Pancreas (tissue), 10 donors: Measurements from ENCODE around the gene ADNP. TPM values are rescaled to one million over a fixed set of nuclear protein-coding genes. Genes with fewer than 3 reads are reported as not detected.
A peak's percentile ranks its signal among the peaks of the same experiment; 100 is the strongest.

Experiments
- ATAC-seq, 4 donors: fragments of 200-7000 bp; cut with Tn5 transposase; one replicate each; pipeline versions ENCODE4 v1.8.0 to v1.9.1; 2020; ENCODE audit warnings: mild to moderate bottlenecking in 4 of 4, moderate library complexity in 4 of 4
- DNase-seq, 6 donors: peaks; one replicate each; pipeline ENCODE4 v3.0.0-alpha.2; 2020
- FAIRE-seq: peaks from 2 replicates; lab custom pipeline; 2012; peaks lifted over from hg19 to GRCh38; lab: Jason Lieb, UNC
- H3K27ac ChIP-seq, 4 donors: fragments of 200-600 bp; sonication (generic); 1 replicate in 3 of 4; 2 replicates in 1 of 4; pipeline versions ENCODE4 v1.5.0 to v1.8.0; 2020
- H3K27me3 ChIP-seq, 4 donors: fragments of 200-600 bp; one replicate each; pipeline ENCODE4 v1.8.0; 2021
- H3K36me3 ChIP-seq, 3 donors: fragments of 200-600 bp; sonication (generic) in 1 of 3; one replicate each; pipeline versions ENCODE4 v1.5.0 to v1.8.0; 2020 to 2021
- H3K4me1 ChIP-seq, 3 donors: fragments of 200-600 bp; one replicate each; pipeline ENCODE4 v1.8.0; 2021
- H3K4me3 ChIP-seq, 4 donors: fragments of 200-600 bp; sonication (generic) in 2 of 4; one replicate each; pipeline versions ENCODE4 v1.5.0 to v1.8.0; 2020 to 2021
- H3K9me3 ChIP-seq, 4 donors: fragments of 200-600 bp; one replicate each; pipeline ENCODE4 v1.8.0; 2021
- CTCF ChIP-seq, 4 donors: fragments of 200-600 bp; sonication (generic) in 3 of 4; IDR thresholded peaks; one replicate each; pipeline versions ENCODE4 v1.5.0 to v1.8.0; 2021; ENCODE audit warnings: antibody characterized with exemption in 4 of 4
- WGBS, 2 donors: extraction: QIAGEN DNeasy Blood & Tissue Kit; methylation state at CpG; one replicate each; pipeline ENCODE4 v1.1.7; 2013; 5-methylcytosine and 5-hydroxymethylcytosine counted together
- intact Hi-C, 3 donors: fragments of 100-400 bp; cut with DNase I; formaldehyde crosslinking; loops; one replicate each; pipeline versions ENCODE4 v1.11.1 to v1.14.2; 2022
- polyA plus RNA-seq, 2 donors: library from polyadenylated mRNA; stranded (reverse); fragments of 200-250 nt; gene quantifications; one replicate each; pipeline ENCODE4 v1.2.3, GENCODE V29; 2013
- total RNA-seq, 6 donors: library from RNA; stranded (reverse); fragmentation: NEBNext Ultra II Directional in 4 of 6; extraction: Animal tissue kit (Norgen Biotek cat#: 25700) in 4 of 6; gene quantifications; one replicate each; pipeline versions ENCODE4 v1.2.1 to v1.2.4, GENCODE V29; 2021 to 2023
- donor health status: healthy with polysubstance abuse.
- donor health status: DM: no; HTN: no; CAD: no; lungs with moderate emphysema.
- donor health status: DM: no; HTN: no; CAD: no.
- donor health status: control.
- donor health status: control.
- donor health status: Bipolar disorder and iron deficiency.
- donor health status: DM: yes; HTN: yes; CAD: no.
- donor health status: DM: no; HTN: no; CAD: no.
- donor health status: DM: no; HTN: no; CAD: no.
- donor health status: DM: yes; HTN: yes; CAD: no.

Gene ADNP
- total and polyA plus RNA-seq, 8 donors, result 17.8 to 33.8 (median 20.5) TPM

GRCh38 chr20:50932691-50933280 lies 1.5 kb upstream of the ADNP start:
- no peak overlapping the region for H3K27ac ChIP-seq
- no peak for TF ChIP-seq CTCF (IDR thresholded peaks at IDR 0.05)
- no peak for FAIRE-seq
- no peak for ATAC-seq
- peaks cover 0 to 16% (median 5%) of the 10 kb centered on the region in 3 donors for H3K4me1 ChIP-seq
- no peaks in the 10 kb centered on the region for H3K9me3 ChIP-seq
- 56 to 58% methylated on average over 1 of the region's 1 CpG for WGBS, 2 donors
- peaks cover 0 to 24% (median 5%) of the 10 kb centered on the region in 3 donors for H3K36me3 ChIP-seq
- intact Hi-C loops, result no loop called here
- H3K27me3 ChIP-seq, result no peaks in the 10 kb centered on the region
- no peak overlapping the region for H3K4me3 ChIP-seq
- DNase-seq, result no peak

- no peak for TF ChIP-seq CTCF (IDR thresholded peaks at IDR 0.05)
- WGBS, 2 donors, result 55% methylated on average over 6 of the region's 6 CpGs
- intact Hi-C loops, result no loop called here
- FAIRE-seq, result no peak
- Histone ChIP-seq H3K4me3 (peak overlapping the region; percentile 31 to 77 (median 59)), H3K4me1 (peaks cover 0 to 22% (median 9%) of the 10 kb centered on the region in 3 donors), H3K27me3 (no peaks in the 10 kb centered on the region), H3K9me3 (no peaks in the 10 kb centered on the region), H3K27ac (peak overlapping the region; percentile 99), H3K36me3 (peaks cover 0 to 24% (median 5%) of the 10 kb centered on the region in 3 donors)
- DNase-seq, result no peak
- no peak for ATAC-seq
Measured at GRCh38 chr20:50932016-50932485, 814 bp upstream of the ADNP start.

GRCh38 chr20:50930976-50931305 lies 296 bp downstream of the ADNP start:
- no peak for FAIRE-seq

GRCh38 chr20:50930139-50930975 lies 880 bp downstream of the ADNP start:
- Histone ChIP-seq H3K36me3 (peaks cover 0 to 12% (median under 1%) of the 10 kb centered on the region in 3 donors), H3K4me1 (peaks cover 0 to 36% (median 26%) of the 10 kb centered on the region in 3 donors), H3K27me3 (no peaks in the 10 kb centered on the region), H3K9me3 (no peaks in the 10 kb centered on the region), H3K27ac (peak overlapping the region; percentile 41 to 99 (median 99)), H3K4me3 (peak overlapping the region; percentile 69 to 84 (median 76))
- FAIRE-seq (no peak), DNase-seq (peak; percentile 20 to 84 (median 52)), ATAC-seq (peak in 2 of 4 donors; percentile 3 to 6)
- intact Hi-C loops, result no loop called here
- WGBS, 2 donors, result 1 to 2% methylated on average over 23 to 79 of the region's 79 CpGs
- TF ChIP-seq CTCF (IDR thresholded peaks at IDR 0.05), result no peak

More at GRCh38 chr20:50930976-50931305, 296 bp downstream of the ADNP start:
- Histone ChIP-seq H3K4me1 (peaks cover 0 to 31% (median 20%) of the 10 kb centered on the region in 3 donors), H3K27me3 (no peaks in the 10 kb centered on the region), H3K9me3 (no peaks in the 10 kb centered on the region), H3K36me3 (peaks cover 0 to 18% (median 5%) of the 10 kb centered on the region in 3 donors), H3K4me3 (peak overlapping the region; percentile 31 to 77 (median 59)), H3K27ac (peak overlapping the region; percentile 99)
- ATAC-seq, result peak; percentile 29 to 42 (median 34)
- WGBS, 2 donors, result 0 to 1% methylated on average over 6 to 37 of the region's 45 CpGs
- intact Hi-C loops, result no loop called here
- DNase-seq, result no peak
- no peak for TF ChIP-seq CTCF (IDR thresholded peaks at IDR 0.05)
